ENCODE data around the gene RPS6KA2. TPM values are rescaled to one million over a fixed set of nuclear protein-coding genes. Genes with fewer than 3 reads are reported as not detected.

Gene RPS6KA2
- total and polyA plus RNA-seq, 2 donors (not counting 3 experiments of a cell fraction or from before 2014, with no cell fraction given), result 54.5 to 75.8 TPM

GRCh38 chr6:166461821-166462460, 165.1 kb downstream of the RPS6KA2 start:
- Histone ChIP-seq H3K9me1 (replicated peaks; ENCODE audit: control insufficient read depth, extremely low read depth, insufficient read depth, low read length) (no peaks in the 10 kb centered on the region), H3K27ac (ENCODE audit: insufficient read depth, low read depth, low read length) (no peak overlapping the region), H3K4me1 (ENCODE audit: control insufficient read depth, extremely low read depth, insufficient read depth, low read length) (peaks cover 10% of the 10 kb centered on the region), H3K9ac (replicated peaks; ENCODE audit: extremely low read depth, insufficient read depth, low read length) (no peak overlapping the region), H3K79me2 (ENCODE audit: control insufficient read depth, insufficient read depth, low read length) (no peaks in the 10 kb centered on the region), H4K20me1 (replicated peaks; ENCODE audit: control insufficient read depth, extremely low read depth, insufficient read depth, low read length) (no peaks in the 10 kb centered on the region), H3K4me2 (ENCODE audit: insufficient read depth, low read length) (no peak overlapping the region), H3K4me3 (replicated peaks in 1 of 3; ENCODE audit: insufficient read depth in 1 of 3, low read depth in 1 of 3, low read length in 3 of 3) (no peak overlapping the region), H2AFZ (ENCODE audit: low read depth, low read length) (no peak overlapping the region), H3K27me3 (ENCODE audit: control insufficient read depth in 2 of 2, insufficient read depth in 2 of 2, low read length in 2 of 2) (no peaks in the 10 kb centered on the region), H3K9me3 (replicated peaks; ENCODE audit: control insufficient read depth, insufficient read depth, low read length) (no peaks in the 10 kb centered on the region), H3K36me3 (ENCODE audit: control insufficient read depth in 2 of 2, extremely low read depth in 1 of 2, insufficient read depth in 2 of 2, low read length in 2 of 2) (peaks cover 0 to 16% of the 10 kb centered on the region in 2 experiments)
- CTCF ChIA-PET, result no interaction called here
- FAIRE-seq (no peak), DNase-seq (ENCODE audit: low read depth, low spot score) (no peak)
- dilution Hi-C loops (cut with MboI; ENCODE audit: extremely low pct_ligation_motif_present, low sequenced_read_pairs) (no loop called here), intact Hi-C loops (cut with micrococcal nuclease) (no loop called here)
- POLR2A ChIA-PET, result no interaction called here
- TF ChIP-seq POLR2A (IDR thresholded peaks at IDR 0.05; ENCODE audit: low read depth, low read length) (no peak), JUN (IDR thresholded peaks at IDR 0.05; ENCODE audit: borderline replicate concordance, insufficient read depth, insufficient read length, low read depth) (no peak), GATA2 (IDR thresholded peaks at IDR 0.05; ENCODE audit: insufficient read depth, insufficient read length, low read depth, low read length) (no peak), MYC (IDR thresholded peaks at IDR 0.05; ENCODE audit: low read depth, low read length) (no peak), FOS (IDR thresholded peaks at IDR 0.05; ENCODE audit: borderline replicate concordance, insufficient read depth, low read length) (no peak), POLR2AphosphoS5 (IDR thresholded peaks at IDR 0.05; ENCODE audit: insufficient read depth, low read depth, low read length) (no peak), CTCF (IDR thresholded peaks at IDR 0.05; ENCODE audit: extremely low read depth in 1 of 2, insufficient read depth in 1 of 2, low read depth in 1 of 2, low read length in 2 of 2) (no peak), EZH2 (IDR thresholded peaks at IDR 0.05; ENCODE audit: borderline replicate concordance, low read depth, low read length, severe bottlenecking) (no peak), MAX (IDR thresholded peaks at IDR 0.05; ENCODE audit: insufficient read depth, insufficient read length) (no peak)
- BruUV-seq (replicated peaks), result no TSS peak

Data from endothelial cell of umbilical vein (primary cell).